Loucy (cell line): ENCODE results near the gene MAN1C1.

ENCODE experiments used
- CTCF ChIP-seq: fragments of 200-600 bp; sonication (generic); conservative IDR thresholded peaks from 2 replicates; pipeline ENCODE4 v1.5.1; 2014; ENCODE audit warnings: mild to moderate bottlenecking, antibody characterized with exemption, low read length
- EZH2phosphoT487 ChIP-seq: fragments of 200-600 bp; IDR thresholded peaks from 2 replicates; pipeline ENCODE4 v1.6.1; 2018; ENCODE audit warnings: antibody characterized with exemption, mild to moderate bottlenecking, moderate library complexity, borderline replicate concordance

- TF ChIP-seq CTCF (no peak), EZH2phosphoT487 (no peak)
Observed at GRCh38 chr1:25664357-25665199, 48.0 kb downstream of the MAN1C1 start.
